HCEC 1CT (cell line): ENCODE results near the gene PDK2.

Source experiments
- DNase-seq: peaks from one replicate; pipeline ENCODE4 v3.0.0-alpha.2; 2017

PDK2 gene

GRCh38 chr17:50080096-50080480, 15.1 kb upstream of the PDK2 start:
- no peak for DNase-seq

- no peak for DNase-seq
Measured at GRCh38 chr17:50080827-50081226, 14.3 kb upstream of the PDK2 start.

DNA sequence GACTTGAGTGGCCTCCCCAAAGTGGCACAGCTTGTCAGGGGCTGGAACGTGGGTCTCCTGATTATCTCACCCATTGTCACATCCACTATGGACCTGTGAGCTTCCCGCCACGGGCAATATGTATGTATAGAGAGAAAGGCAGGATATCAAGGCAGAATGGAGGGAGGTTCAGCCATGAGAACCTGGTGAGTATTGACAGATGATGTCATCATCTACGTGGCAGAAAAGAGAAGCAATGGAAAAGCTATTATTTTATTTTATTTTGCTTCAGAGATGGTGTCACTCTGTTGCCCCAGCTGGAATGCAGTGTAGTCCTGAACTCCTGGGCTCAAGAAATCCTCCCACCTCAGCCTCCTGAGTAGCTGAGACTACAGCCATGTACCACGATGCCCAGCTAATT, 13.4 kb upstream of the PDK2 start:
- no peak for DNase-seq

DNA sequence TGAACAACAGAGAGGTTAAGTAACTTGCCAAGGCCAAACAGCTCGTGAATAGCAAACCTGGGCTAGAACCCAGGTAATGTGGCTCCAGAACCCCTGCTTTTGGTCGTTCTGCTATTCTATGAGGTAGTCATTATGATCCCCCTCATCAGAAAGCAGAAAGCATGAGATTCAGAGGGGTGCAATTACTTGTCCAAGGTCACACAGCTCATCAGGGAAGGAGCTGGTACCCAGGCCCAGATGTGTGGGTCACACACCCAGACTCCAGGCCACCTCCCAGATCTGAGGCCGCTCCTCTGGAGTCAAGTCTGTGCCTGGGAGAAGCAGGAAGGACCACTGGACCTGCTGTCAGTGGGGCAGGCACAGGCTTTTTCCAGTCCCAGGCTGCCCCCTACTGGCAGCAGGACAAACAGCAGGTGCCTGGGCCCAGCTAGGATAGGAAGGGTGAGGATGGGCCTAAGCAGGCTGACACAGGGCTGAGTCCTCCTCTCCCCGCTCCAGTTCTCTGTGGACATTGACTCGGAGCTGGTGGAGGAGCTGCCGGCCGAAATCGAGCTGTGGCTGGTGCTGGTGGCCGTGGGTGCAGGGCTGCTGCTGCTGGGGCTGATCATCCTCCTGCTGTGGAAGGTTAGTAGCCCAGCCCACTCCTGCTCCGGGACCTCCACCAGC, 7.8 kb upstream of the PDK2 start:
- peak; percentile 69 for DNase-seq

DNA sequence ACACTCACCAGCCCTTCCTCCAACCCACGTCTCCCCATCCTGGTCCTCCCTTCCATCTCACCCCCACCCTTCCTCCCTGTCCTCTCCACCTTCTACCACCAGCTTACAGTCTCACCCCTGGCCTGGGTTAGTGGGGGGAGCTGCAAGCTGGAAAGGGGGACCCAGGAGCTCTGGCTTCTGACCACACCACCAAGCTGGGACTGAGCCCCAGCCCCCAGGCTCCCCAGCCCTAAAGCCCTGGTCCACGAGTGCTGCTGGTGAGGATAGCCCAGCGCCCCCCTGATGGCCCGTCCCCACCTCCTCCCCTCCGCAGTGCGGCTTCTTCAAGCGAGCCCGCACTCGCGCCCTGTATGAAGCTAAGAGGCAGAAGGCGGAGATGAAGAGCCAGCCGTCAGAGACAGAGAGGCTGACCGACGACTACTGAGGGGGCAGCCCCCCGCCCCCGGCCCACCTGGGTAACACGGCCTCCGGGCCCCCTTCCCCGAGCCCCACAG, 7.2 kb upstream of the PDK2 start:
- no peak for DNase-seq

DNA sequence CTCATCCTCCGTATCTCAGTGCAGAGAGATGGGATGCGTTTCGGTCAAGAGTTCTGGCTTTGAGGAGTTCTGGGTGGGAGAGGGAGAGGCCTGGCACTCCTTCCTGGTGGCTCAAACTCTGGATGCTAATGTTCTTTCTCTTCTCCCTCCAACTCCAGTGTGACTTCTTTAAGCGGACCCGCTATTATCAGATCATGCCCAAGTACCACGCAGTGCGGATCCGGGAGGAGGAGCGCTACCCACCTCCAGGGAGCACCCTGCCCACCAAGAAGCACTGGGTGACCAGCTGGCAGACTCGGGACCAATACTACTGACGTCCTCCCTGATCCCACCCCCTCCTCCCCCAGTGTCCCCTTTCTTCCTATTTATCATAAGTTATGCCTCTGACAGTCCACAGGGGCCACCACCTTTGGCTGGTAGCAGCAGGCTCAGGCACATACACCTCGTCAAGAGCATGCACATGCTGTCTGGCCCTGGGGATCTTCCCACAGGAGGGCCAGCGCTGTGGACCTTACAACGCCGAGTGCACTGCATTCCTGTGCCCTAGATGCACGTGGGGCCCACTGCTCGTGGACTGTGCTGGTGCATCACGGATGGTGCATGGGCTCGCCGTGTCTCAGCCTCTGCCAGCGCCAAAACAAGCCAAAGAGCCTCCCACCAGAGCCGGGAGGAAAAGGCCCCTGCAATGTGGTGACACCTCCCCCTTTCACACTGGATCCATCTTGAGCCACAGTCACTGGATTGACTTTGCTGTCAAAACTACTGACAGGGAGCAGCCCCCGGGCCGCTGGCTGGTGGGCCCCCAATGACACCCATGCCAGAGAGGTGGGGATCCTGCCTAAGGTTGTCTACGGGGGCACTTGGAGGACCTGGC, 6.0 kb upstream of the PDK2 start:
- DNase-seq = no peak

- DNase-seq = no peak
Measured at GRCh38 chr17:50090071-50090470, 5.1 kb upstream of the PDK2 start.

- no peak for DNase-seq
Measured at GRCh38 chr17:50090971-50091917, 3.9 kb upstream of the PDK2 start.

GRCh38 chr17:50091918-50092285, 3.2 kb upstream of the PDK2 start:
- no peak for DNase-seq

DNA sequence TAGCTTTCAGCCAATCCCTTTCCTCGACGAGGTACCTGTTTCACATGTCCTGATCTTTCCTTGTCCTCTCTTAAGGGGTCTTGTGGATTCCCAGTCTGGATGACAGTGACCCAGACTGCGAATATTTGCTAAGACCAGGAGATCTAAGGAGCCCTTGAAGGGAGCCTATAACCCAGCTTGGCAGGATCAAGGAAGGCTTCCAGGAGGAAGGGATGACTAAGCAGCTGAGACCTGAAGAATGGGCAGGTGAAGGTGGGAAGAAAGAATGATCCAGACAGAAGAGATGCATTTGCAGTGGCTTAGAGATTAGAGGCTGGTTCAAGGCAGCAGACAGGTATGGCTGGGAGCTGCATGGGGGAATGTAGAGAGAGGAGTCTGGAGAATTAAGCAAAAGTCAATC, 1.9 kb upstream of the PDK2 start:
- DNase-seq = no peak

- no peak for DNase-seq
Measured at GRCh38 chr17:50093807-50094206, 1.3 kb upstream of the PDK2 start.

GRCh38 chr17:50094243-50094752, 853 bp upstream of the PDK2 start:
- peak; percentile 65 for DNase-seq

- no peak for DNase-seq
Measured at GRCh38 chr17:50095626-50096037, 481 bp downstream of the PDK2 start.

DNA sequence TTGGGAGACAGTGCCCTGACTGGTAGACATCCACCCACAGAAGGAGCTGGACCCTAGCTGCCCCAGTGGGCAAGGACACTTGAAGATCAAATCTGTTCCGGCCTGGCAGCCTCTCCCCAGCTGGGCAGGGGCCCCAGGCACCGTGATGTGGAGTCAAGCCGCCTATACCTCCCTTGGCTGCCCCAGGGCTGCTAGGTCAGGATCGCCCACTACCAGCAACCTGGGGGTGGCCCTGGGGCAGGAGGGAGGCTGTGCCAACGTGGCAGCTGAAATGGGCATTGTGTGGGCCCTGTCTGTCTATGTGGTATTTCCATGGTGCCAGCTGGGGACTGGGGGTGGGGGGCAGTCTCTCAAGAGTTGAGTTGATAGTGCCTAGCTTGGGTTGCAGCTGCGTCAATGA, 941 bp downstream of the PDK2 start:
- DNase-seq = no peak

GRCh38 chr17:50096758-50097157, 1.6 kb downstream of the PDK2 start:
- DNase-seq = no peak

GRCh38 chr17:50097455-50097854, 2.3 kb downstream of the PDK2 start:
- DNase-seq = no peak

DNA sequence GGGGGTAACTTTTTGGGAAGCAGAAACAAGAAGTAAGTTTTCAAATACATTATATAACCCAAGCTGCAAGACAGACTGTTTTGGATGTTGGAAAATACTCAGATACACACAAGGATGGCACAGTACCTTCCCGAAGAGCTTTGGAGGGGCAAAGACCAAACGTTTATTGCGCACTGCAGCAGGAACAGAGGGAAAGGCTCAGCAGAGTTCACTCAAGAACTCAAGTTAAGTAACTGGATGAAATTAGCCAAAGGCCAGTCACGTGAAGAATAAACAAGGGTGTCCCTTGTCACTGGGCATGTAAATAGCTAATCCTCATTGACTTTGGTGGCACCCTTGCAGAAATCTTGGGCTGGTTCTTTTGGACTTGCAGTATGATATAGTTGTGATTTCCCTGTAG, 2.8 kb downstream of the PDK2 start:
- no peak for DNase-seq

- DNase-seq = no peak
Measured at GRCh38 chr17:50098583-50098982, 3.4 kb downstream of the PDK2 start.

GRCh38 chr17:50099003-50099402, 3.9 kb downstream of the PDK2 start:
- no peak for DNase-seq

GRCh38 chr17:50100480-50100883, 5.3 kb downstream of the PDK2 start:
- no peak for DNase-seq

DNA sequence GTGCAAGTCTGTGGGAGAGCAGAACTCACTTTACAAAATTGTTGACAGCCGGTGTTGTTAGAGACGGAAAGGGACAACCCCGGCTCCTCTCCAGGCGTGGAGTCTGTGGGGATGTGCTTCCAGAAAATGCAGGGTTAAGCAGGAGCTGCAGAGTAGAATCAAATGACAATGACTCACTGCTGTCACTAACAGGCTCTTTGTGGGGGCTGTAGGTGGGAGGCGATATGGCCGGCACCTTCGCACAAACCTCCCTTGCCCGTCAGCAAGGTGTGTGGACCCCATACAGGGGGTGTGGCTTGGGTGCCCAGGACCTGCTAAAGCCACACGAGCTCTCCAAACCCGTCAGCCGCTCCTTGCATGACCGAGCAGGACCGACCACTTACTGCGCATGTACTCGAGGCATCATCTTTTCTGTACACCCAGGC, 5.8 kb downstream of the PDK2 start:
- no peak for DNase-seq

DNA sequence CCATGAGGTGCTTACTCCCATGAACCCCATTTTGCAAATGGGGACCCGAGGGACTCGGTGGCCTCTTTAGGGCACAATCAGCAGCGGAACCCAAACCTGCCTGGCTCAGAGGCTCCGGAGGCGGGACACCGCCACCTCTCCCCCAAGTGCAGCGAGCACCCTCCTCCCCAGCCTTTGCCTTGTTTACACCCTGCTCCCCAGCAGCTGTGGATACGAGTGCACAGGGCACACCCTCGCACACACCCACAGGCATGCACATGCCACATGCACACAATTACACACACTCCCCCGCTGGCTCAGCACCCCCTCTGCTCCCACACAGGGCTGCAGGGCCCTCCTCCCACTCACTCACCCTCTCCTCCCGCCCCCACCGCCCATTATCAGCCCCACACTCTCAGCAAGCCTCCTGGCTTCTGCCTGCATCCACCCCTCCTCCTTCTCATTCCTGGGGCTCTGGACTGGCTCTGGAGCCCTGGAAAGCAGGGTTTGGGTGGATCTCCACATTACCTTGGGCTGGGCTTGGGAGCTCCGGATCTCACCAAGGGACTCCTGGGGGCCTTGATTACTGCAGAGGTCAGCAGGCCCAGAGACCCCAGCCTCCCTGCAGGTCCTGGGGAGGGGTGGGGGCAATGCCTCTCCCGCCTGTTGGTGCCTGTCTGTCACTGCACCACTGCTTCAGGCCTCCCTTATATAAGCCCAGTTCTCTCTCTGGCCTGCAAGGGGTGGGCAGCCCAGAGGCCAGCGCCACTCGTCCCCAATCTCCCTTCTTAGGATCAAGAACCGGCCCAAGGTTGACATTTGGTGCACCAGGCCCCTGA, 6.4 kb downstream of the PDK2 start:
- DNase-seq = no peak
